GM21723 (cell line): Measurements from ENCODE around the gene NAT16.

ENCODE experiments used
- ATAC-seq: cut with Tn5 transposase; IDR thresholded peaks from one replicate; pipeline ENCODE4 v1.9.1; 2021; ENCODE audit warnings: mild to moderate bottlenecking, moderate library complexity; ENCODE audit not compliant: unreplicated experiment

NAT16 gene

GRCh38 chr7:101172005-101172853 lies 7.9 kb downstream of the NAT16 start:
- no peak for ATAC-seq

DNA sequence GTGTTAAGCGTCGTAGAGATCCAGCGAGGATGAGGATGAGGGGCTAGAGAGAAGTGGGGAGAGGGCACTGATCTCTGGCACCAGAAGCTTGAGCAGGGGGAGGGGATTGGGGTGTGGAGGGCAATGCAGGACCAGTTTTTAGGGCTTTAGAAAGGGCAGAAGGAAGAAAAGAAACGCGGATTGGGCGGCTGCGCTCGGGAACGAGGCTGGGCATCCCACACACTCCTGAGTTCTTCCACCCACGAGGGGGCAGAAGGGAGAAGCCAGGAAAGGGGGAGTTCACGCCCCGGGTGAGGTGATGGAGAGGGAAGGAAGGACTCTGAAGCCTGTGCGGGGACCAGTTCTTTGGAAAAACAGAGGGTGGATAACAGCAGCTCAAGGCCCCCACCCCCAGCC lies 8.7 kb downstream of the NAT16 start:
- no peak for ATAC-seq

DNA sequence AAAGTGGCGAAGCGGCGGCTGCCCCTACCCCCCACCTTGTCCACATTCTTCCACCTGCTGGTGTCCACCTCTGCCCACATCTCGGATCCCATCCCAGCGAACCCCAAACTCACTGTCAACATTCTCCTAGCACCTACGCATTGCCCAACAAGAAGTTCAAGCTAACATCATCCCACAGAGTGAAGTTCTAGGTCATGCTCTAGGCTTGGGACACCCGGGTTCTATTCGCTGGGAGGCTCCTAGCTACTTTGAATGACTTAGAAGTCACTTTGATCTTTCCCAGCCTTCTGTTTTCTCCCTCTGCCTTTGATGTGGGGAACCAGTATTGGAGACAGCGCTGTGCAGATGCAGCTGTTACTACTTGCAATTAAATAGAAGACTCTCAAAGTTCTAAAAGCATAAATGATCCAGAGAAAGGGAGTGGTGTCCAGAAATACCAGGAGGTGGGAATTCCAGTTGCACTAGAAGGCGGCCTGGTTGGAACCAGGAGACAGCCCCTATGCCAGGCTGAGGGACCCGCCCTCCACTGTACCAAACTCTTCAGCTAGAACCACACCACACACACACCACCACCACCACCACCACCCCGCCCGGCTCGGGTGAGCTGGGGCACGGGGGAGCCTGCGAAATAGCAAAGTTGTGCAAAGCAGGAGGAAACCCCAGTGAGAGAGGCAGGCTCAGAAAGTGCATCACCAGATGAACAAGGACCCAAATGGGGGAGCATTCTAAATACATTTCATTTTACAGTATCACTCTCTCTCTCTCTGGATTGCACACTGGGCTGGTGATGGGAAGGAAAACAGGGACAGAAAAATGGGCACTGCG lies 9.3 kb downstream of the NAT16 start:
- ATAC-seq: no peak

DNA sequence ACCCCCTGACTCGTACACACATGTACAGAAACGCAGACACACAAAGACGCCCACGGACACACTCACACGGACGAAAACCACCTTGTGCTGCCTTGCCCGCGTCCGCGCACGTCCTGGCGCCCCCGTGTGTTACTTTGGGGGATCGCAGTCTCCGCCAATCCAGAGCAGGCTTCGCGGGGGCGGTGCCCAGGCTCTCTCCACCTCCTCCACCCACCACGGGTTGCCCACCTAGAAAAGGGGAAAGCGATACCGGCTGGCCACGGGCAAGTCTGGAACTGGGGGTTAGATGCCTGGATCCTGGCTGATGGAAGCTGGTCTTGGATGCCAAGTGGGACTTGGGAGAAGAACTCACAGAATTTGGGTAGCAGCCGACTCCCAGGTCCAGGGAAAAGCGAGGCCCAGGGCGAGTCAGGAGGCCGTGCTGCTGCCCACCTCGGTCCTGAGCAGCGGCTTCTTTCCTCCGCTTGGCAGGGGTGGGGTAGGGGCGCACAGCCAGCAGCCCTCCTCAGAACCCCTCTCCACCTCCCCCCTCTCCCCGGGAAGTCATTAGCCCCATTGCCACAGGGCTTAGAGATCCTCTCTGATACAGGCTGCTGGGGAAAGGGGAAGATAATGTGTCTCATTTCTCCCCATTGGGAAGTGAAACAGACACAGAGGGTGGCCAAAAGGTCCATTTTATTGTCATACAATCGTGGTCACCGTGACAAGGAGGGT lies 10.1 kb downstream of the NAT16 start:
- peak; percentile 48 for ATAC-seq

- no peak for ATAC-seq
Measured at GRCh38 chr7:101169110-101169837, 10.8 kb downstream of the NAT16 start.

DNA sequence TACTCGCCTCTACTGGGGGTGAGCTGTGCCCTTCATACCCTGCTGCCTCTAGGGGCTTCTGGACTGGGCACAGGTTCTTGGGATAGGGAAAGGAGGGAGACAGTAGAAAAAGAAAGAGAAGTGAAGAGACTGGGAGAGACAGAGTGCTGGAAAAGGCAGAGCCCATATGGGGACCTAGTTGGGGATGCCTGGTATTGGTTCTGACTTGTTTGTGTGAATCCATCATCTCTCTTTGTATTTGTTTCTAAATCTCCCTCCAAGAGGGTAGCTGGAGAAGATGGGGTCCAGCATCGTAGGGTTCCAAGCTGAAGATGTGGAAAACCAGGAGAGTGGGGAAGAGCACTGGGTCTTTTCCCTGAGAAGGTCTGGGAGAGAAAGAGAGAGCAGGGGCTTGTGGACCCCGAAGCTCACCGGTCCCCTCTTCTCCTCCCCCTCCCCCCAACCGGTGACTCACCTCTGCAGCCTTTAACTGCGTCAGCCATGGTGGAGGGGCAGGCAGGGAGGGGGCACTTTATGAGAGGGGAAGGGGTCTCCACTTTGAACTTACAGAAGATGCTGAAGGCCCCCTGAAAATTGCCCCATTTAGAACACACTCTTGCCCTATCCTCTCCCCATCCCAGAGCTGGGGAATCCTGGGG lies 11.6 kb downstream of the NAT16 start:
- ATAC-seq: no peak

- ATAC-seq: no peak
Measured at GRCh38 chr7:101167645-101168411, 12.3 kb downstream of the NAT16 start.

DNA sequence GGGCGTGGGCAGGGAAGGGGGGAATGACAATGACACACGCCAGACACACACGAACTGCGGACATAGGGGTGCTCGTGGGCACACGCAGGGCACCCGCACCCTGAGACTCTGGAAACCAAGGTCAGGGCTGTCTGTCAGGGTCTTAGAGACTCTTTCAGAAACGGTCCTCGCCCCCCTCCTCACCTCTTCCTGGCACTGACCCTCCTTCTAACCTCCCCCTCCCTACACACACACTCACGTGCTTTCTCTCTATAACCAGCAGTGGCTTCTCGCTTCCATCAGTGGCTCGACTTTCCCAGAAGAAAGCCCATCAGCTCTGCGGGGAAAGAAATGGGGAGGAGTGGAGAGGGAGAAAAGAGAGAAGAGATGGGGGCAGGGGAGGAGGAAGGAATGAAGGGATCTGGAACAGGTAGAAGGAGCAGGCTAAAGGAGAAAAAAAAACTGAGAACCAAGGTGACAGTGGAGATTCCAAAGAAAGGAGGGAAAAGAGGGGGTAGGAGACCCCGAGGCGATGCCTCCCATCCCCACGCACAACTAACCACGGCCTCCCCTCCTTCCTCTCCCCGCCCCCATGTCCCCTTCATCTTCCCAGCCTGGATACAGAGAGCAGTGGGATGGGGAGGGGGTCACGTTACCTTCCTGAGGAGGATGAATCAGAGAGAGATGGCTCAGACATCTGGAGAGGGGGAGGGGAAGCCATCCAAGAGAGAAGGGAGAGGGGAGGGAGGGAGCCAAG lies 13.0 kb downstream of the NAT16 start:
- ATAC-seq: no peak

GRCh38 chr7:101166648-101166908 lies 13.5 kb downstream of the NAT16 start:
- ATAC-seq: no peak

DNA sequence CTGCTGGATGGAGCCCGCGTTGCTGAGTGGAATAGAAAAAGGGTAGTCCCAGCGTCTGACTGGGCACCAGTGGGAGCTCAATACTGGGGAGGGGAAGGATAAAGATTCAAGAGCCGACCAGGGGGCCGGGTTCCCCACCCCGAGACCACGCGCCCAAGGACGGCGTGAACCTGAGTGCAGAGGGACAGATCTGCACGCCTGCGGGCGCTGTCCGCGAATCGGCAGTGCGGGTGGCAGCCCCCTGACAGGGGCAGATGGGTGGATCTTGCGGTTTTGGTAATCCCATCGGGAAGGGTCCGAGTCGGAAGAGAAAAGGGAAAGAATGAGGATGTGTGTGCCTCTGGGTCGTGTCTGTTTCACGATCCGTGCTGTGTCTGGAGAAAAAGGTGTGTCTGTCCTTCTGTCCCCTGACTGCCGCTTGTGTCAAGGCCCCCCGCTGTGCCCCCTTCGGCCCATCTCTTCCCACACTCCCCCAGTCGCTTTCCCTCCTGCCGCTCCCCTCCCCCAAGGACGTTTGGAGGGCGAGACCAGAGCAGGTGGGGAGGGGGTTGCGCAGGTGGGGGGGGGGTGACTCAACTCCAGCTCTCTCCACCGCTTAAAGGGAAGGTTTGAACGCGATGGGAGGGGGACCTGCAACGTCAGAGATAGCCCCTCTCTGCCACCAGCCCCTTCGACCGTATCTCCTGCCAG lies 14.0 kb downstream of the NAT16 start:
- ATAC-seq: no peak

- peak; percentile 73 for ATAC-seq
Measured at GRCh38 chr7:101165075-101165957, 14.8 kb downstream of the NAT16 start, which contains the start of gene VGF. VGF (minus strand) TSS chr7:101165569; CDS start chr7:101164843, 726 bp downstream.

- ATAC-seq: no peak
Measured at GRCh38 chr7:101164071-101164840, 15.8 kb downstream of the NAT16 start.

DNA sequence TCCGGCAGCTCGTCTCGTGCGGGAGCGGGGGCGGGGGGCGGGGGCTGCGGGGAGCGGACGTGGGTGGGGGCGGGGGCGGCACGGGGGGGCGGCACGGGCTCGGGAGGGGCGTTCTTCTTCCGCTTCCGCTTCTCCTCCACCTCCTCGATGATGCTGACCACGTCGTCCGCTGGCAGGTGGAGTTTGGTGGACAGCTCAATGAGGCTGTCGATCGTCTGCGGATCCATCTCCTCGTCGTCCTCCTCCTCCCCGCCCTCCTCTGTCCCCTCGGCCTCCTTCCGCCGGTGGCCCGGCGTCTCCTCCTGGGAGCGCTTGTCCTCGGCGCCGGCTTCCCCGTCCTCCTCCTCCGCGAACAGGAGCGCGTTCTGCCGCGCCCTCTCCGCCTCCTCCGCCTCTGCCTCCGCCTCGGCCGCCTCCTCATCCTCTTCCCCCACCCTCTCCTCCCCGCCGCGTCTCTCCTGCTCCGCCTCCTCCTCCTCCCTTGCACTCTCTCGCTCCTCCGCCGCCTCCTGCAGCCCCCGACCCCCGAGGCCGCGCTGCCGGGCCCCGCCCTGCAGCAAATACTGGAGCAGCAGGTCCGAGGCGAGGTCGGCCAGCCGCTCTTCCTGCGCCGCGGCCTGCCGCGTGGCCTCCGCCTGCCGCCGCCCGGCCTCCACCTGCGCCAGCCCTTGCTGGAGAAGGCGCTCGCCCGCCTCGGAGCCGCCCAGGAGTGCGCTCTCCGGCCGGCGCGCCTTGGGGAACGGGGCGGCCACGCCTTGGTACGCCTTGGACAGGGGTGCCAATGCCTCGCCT lies 16.6 kb downstream of the NAT16 start:
- ATAC-seq: no peak

- no peak for ATAC-seq
Measured at GRCh38 chr7:101162551-101163278, 17.4 kb downstream of the NAT16 start.
